ENCODE measurements around the gene CHPF2.

Gene CHPF2

DNA sequence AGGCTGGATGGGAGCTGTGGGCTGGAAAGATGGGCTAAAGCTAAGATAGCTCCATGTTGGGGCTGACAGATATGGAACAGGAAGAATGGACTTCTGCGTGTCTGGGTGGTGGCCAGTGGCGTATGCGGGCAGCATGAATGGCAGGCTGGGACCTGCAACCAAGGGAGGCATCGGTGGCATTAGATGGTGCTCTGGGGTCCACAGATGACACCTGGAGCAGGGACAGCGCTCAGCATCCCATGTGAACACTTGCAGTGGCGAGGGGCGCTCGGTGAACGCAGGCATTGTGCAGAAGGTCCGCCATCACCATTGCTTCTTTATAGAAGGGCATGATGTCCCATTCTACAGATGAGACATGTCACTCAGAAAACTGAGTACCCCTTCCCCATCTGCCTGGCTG, 37.2 kb downstream of the CHPF2 start:
- no peak for FAIRE-seq

- FAIRE-seq = no peak
These were observed 39.5 kb downstream of the CHPF2 start for GRCh38 chr7:151271699-151272355.

GRCh38 chr7:151272405-151272804, 40.1 kb downstream of the CHPF2 start:
- FAIRE-seq = no peak

DNA sequence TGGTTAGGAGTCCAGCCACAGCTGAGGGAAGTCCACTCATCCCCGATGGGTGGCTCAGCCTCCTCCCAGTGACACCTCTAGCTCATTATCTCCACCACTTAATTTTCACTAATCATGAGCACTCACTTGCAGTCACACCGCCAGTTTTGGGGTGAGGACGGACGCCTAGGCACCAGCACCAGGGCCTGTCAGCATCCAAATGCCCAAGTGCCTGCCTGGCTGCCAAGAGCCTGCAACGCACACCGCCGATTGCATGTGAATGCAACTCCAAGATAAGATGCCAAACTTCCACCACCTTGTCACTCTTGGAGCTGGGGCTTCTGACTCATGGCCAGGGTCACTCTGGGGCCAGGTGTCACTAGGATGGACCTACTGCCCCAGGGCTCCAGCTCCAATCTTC, 40.6 kb downstream of the CHPF2 start:
- no peak for FAIRE-seq

- FAIRE-seq = no peak
These were observed 41.5 kb downstream of the CHPF2 start for GRCh38 chr7:151273651-151274390.

DNA sequence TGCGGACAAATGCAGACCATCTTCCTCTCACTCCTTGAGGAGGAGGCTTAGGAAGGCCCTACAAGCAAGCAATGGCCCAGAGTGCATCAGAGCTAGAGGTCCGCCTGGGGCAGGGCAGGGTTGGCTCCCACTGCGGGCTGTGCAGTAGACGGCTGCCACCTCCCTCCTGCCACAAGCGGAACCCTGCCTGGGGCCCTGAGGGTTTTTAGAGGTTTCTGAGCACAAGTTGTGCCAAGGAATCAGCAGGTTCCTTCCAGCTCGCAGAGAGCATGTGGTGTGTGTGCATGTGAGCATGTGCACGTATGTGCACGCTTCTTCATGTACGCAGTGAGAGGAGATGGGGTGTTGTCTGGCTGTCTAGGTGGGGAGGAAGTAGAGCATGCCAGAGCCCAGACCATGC, 42.1 kb downstream of the CHPF2 start:
- no peak for FAIRE-seq

GRCh38 chr7:151274936-151275812, 42.9 kb downstream of the CHPF2 start:
- no peak for FAIRE-seq

DNA sequence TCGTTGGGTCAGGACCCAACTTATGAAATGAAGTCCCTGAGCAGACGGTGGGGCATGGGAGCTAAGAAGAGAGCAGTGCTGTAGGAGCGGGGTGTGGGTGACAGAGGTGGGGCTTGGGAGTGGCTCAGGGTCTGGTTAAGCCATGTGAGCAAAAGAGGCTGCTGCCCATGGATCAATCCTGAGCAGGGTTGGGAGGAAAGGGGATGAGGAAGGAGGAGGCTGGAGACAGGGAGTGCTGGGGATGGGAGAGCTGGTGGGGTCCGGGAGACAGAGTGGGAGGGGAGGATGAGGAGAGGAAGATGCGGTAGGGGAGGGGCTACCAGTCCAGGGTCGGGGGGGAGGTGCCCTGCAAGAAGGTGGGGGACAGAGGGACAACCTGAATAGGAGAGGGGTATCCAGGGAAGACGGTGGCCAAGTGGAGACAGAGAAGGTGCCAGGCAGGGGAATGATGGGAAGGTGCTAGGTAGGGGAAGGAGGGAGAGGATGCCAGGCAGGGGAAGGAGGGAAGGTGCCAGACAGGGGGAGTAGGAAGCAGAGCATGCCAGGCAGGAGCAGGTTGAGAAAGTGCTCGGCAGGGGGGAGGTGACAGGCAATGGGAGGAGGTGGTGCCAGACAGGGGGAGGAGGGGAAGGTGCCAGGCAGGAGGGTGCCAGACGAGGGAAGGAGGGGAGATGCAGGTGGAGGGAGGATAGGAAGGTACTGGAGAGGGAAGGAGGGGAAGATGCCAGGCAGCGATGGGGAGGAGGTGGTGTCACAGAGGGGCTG, 43.7 kb downstream of the CHPF2 start:
- no peak for FAIRE-seq

GRCh38 chr7:151276666-151277590, 44.6 kb downstream of the CHPF2 start:
- no peak for FAIRE-seq

GRCh38 chr7:151277631-151278030, 45.3 kb downstream of the CHPF2 start:
- FAIRE-seq = no peak

- FAIRE-seq = no peak
These were observed 46.7 kb downstream of the CHPF2 start for GRCh38 chr7:151278949-151279348.

- FAIRE-seq = no peak
These were observed 47.6 kb downstream of the CHPF2 start for GRCh38 chr7:151279868-151280267.

DNA sequence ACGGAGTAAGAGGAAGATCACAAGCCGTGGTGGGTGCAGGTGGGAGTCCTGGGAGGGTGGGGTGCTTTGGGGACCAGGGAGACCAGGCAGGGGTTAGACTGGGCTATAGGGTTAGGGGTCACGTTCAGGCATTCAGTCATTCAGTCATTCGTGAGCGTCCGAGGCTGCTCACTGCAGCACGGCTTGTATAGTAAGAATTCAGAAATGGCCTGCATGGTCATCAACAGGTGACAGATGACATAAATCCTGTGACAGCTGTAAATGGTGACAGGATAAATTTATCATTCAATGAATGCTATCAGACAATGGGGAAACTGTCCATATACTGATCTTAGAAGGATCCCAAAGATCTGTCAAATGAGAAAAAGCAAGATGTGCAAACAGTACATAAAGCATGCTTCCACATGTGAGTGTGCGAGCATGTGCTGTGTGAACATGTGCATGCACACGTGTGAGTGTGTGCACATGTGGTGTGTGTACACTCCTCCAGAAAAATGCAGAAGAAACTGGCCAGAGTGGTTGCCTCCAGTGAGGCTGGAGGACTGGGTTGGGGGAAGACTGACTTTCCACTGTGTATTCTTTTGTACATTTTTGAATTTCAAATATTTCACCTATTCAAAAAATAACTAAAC, 48.2 kb downstream of the CHPF2 start:
- FAIRE-seq = no peak

- FAIRE-seq = no peak
These were observed 49.4 kb downstream of the CHPF2 start for GRCh38 chr7:151281686-151282085.

DNA sequence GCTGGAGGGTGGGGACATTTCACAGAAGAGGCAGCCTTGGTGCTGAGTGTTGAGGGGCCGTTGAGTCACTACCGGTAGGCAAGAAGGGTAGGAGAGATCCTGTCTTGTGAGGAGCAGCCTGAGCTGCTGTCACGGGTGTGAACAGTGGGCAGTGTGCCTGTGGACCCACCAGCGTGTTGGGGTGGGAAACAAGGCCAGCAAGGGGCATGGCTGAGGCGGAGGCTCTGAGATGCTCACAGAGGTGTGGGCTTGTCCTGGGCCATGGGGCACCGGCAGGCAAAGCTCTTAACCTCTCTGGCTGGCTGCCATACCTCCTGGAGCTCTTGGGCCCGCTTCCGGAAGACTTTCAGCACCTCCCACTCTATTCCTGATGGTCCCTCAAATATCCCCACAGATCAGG, 49.8 kb downstream of the CHPF2 start:
- FAIRE-seq = no peak

GRCh38 chr7:151283302-151283701, 51.0 kb downstream of the CHPF2 start:
- FAIRE-seq = no peak

DNA sequence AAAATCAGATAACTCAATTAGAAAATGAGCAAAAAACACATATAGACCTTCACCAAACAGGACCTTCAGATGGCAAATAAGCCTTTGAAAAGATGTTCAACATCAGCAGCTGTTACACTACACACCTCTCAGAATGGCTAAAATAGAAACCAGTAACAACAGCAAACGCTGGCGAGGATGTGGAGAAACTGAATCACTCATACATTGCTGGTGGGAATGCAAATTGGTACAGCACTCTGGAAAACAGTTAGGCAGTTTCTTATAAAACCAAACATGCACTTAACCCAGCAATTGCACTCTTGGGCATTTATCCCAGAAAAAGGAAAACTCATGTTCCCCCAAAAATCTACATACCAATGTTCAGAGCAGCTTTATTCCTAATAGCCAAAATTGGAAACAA, 53.9 kb downstream of the CHPF2 start:
- no peak for FAIRE-seq
